A673 (cell line): Measurements from ENCODE around the gene BBX.

Experiments used
- CTCF ChIP-seq: fragments of 300-800, 200-600 bp; sonication (generic); conservative IDR thresholded peaks from 2 replicates; pipeline ENCODE4 v1.5.1; 2017; ENCODE audit warnings: low read depth, mild to moderate bottlenecking, antibody characterized with exemption, low read length, moderate library complexity, mixed read lengths
- EZH2 ChIP-seq: fragments of 200-600 bp; sonication (generic); IDR thresholded peaks from 2 replicates; pipeline ENCODE4 v1.6.1; 2017; ENCODE audit warnings: borderline replicate concordance, low read depth, mild to moderate bottlenecking, mixed read lengths, antibody characterized with exemption, low read length; ENCODE audit not compliant: poor library complexity, severe bottlenecking

- TF ChIP-seq CTCF (no peak), EZH2 (no peak)
These were observed 1.2 kb upstream of the BBX start for GRCh38 chr3:107521469-107522059.
